DOHH2 (cell line): Measurements from ENCODE around the gene FGFR3.

Experiments used
- H3F3A ChIP-seq: fragments of 200-600 bp; sonication (generic), shearing (Covaris generic); 2 replicates; pipeline ENCODE4 v1.6.0; 2016; ENCODE audit warnings: antibody characterized with exemption, mild to moderate bottlenecking; ENCODE audit not compliant: control insufficient read depth, insufficient read depth
- H3K27ac ChIP-seq: fragments of 200-600 bp; sonication (generic); 2 replicates; pipeline ENCODE4 v1.5.1; 2014; ENCODE audit warnings: low read depth, mild to moderate bottlenecking, low read length, moderate library complexity
- H3K27me3 ChIP-seq: fragments of 200-600 bp; sonication (generic); 2 replicates; pipeline ENCODE4 v1.6.1; 2014; ENCODE audit warnings: mild to moderate bottlenecking, low read length, mixed read lengths; ENCODE audit not compliant: control insufficient read depth
- H3K36me3 ChIP-seq: fragments of 200-600 bp; sonication (generic); 2 replicates; pipeline ENCODE4 v1.6.1; 2014; ENCODE audit warnings: mild to moderate bottlenecking, low read length, moderate library complexity, mixed read lengths; ENCODE audit not compliant: control insufficient read depth
- H3K4me1 ChIP-seq: fragments of 200-600 bp; sonication (generic); 2 replicates; pipeline ENCODE4 v1.6.1; 2014; ENCODE audit warnings: mild to moderate bottlenecking, low read length, mixed read lengths; ENCODE audit not compliant: control insufficient read depth
- H3K4me2 ChIP-seq: fragments of 200-600 bp; sonication (generic); 2 replicates; pipeline ENCODE4 v1.6.0; 2014; ENCODE audit warnings: mild to moderate bottlenecking, low read length, moderate library complexity
- H3K4me3 ChIP-seq: fragments of 200-600 bp; sonication (generic); 2 replicates; pipeline ENCODE4 v1.5.1; 2014; ENCODE audit warnings: mild to moderate bottlenecking, low read length, mixed read lengths
- H3K79me2 ChIP-seq: fragments of 200-600 bp; sonication (generic); 2 replicates; pipeline ENCODE4 v1.6.1; 2014; ENCODE audit warnings: mild to moderate bottlenecking, low read length, mixed read lengths; ENCODE audit not compliant: control insufficient read depth
- H3K9me2 ChIP-seq: fragments of 200-600 bp; sonication (generic); replicated peaks from 2 replicates; pipeline ENCODE4 v1.6.1; 2014; ENCODE audit warnings: mild to moderate bottlenecking, low read length, mixed read lengths; ENCODE audit not compliant: control insufficient read depth
- H3K9me3 ChIP-seq: fragments of 200-600 bp; sonication (generic); 2 replicates; pipeline ENCODE4 v1.6.1; 2014; ENCODE audit warnings: antibody characterized with exemption, low read length, mixed read lengths; ENCODE audit not compliant: control insufficient read depth, insufficient read depth
- H4K20me1 ChIP-seq: fragments of 200-600 bp; sonication (generic); 2 replicates; pipeline ENCODE4 v1.6.0; 2014; ENCODE audit warnings: low read depth, mild to moderate bottlenecking, antibody characterized with exemption, low read length, moderate library complexity; ENCODE audit not compliant: control insufficient read depth, insufficient read depth
- EZH2phosphoT487 ChIP-seq: fragments of 200-600 bp; sonication (generic); IDR thresholded peaks from 2 replicates; pipeline ENCODE4 v1.6.1; 2017; ENCODE audit warnings: borderline replicate concordance, mild to moderate bottlenecking, antibody characterized with exemption, low read length, moderate library complexity, mixed read lengths
- TF ChIP-seq, protein P1 (sequence below): fragments of 200-600 bp; sonication (generic); IDR thresholded peaks from one replicate; pipeline ENCODE4 v1.5.1; 2014; ENCODE audit warnings: antibody characterized with exemption, mild to moderate bottlenecking, low read depth, low read length; ENCODE audit not compliant: poor library complexity, severe bottlenecking

The FGFR3 gene

DNA sequence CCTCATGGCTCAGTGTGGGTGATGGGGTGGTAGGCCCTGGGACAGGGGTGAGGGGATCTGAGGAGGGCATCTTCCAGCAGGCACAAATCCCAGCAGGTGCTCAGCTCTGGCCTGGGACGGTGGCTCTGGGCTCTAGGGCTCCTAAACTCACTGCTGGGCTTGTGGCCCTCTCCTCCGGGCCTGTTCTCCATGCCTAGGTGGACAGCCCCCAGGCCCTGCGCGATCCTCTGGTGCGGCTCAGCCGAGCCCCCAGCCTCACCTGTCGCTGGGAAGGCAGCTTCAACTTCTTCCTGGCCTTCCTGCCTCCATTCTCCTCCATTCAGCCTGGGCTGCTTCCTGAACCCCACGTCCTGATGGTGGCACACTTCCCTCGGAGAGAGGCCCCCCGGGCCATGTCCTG lies 19.3 kb upstream of the FGFR3 start:
- Histone ChIP-seq H3K79me2 (no peaks in the 10 kb centered on the region), H3K27ac (no peak overlapping the region), H3F3A (no peaks in the 10 kb centered on the region), H3K4me2 (no peak overlapping the region), H3K9me2 (no peaks in the 10 kb centered on the region), H4K20me1 (no peaks in the 10 kb centered on the region), H3K4me3 (no peak overlapping the region), H3K36me3 (no peaks in the 10 kb centered on the region), H3K9me3 (no peaks in the 10 kb centered on the region), H3K27me3 (peaks cover 13% of the 10 kb centered on the region), H3K4me1 (peaks cover 6% of the 10 kb centered on the region)
- TF ChIP-seq, protein P1, sequence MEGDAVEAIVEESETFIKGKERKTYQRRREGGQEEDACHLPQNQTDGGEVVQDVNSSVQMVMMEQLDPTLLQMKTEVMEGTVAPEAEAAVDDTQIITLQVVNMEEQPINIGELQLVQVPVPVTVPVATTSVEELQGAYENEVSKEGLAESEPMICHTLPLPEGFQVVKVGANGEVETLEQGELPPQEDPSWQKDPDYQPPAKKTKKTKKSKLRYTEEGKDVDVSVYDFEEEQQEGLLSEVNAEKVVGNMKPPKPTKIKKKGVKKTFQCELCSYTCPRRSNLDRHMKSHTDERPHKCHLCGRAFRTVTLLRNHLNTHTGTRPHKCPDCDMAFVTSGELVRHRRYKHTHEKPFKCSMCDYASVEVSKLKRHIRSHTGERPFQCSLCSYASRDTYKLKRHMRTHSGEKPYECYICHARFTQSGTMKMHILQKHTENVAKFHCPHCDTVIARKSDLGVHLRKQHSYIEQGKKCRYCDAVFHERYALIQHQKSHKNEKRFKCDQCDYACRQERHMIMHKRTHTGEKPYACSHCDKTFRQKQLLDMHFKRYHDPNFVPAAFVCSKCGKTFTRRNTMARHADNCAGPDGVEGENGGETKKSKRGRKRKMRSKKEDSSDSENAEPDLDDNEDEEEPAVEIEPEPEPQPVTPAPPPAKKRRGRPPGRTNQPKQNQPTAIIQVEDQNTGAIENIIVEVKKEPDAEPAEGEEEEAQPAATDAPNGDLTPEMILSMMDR: no peak
- TF ChIP-seq EZH2phosphoT487: no peak

DNA sequence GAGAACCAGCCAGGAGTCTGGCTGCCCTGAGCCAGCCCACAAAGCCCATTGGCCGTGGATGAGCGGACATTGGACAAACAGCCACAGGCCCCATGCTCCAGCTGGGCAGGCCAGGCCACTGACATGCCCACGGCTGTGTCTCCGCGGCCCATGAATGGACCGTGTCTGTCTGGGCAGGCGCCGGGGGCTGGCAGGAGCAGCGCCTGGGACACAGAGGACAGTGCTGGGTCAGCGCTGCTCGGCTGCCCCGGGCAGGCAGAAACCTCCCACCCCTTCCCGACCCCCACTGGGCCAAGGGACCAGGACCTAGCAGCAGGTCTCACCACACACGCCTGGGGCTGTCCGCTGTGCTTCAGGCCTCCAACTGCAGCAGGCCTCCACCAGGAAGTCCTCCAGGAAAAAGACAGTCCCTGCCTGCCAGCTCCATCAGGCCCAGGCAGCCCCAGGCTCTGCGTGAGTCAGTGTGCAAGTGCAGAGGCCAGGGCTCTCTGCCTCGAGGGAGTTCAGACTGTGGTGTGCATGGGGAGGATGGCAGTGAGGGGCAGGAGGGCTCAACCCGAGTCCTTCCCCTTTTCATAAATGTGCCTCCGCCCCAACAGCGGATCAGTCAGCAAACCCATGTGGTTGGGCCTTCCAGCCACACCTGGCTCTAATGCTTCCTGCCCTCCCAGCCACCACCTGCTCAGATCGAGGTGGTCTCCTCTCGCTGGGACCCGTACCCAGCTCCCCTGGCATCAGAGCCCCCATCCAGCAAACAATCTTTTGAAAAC lies 17.2 kb upstream of the FGFR3 start:
- no peak overlapping the region for H3K27ac ChIP-seq
- TF ChIP-seq, protein P1: no peak
- no peak for TF ChIP-seq EZH2phosphoT487
- H3K4me1 ChIP-seq: no peaks in the 10 kb centered on the region; the same call in 1 of the 2 replicates
- no peaks in the 10 kb centered on the region for H4K20me1 ChIP-seq
- H3F3A ChIP-seq: no peaks in the 10 kb centered on the region
- no peak overlapping the region for H3K4me3 ChIP-seq
- no peaks in the 10 kb centered on the region for H3K36me3 ChIP-seq
- H3K79me2 ChIP-seq: no peaks in the 10 kb centered on the region
- H3K4me2 ChIP-seq: no peak overlapping the region
- H3K9me2 ChIP-seq: no peaks in the 10 kb centered on the region
- no peaks in the 10 kb centered on the region for H3K9me3 ChIP-seq
- 0 out of 2 replicates have a peak, but pooled peaks cover 2% of the 10 kb centered on the region for H3K27me3 ChIP-seq

DNA sequence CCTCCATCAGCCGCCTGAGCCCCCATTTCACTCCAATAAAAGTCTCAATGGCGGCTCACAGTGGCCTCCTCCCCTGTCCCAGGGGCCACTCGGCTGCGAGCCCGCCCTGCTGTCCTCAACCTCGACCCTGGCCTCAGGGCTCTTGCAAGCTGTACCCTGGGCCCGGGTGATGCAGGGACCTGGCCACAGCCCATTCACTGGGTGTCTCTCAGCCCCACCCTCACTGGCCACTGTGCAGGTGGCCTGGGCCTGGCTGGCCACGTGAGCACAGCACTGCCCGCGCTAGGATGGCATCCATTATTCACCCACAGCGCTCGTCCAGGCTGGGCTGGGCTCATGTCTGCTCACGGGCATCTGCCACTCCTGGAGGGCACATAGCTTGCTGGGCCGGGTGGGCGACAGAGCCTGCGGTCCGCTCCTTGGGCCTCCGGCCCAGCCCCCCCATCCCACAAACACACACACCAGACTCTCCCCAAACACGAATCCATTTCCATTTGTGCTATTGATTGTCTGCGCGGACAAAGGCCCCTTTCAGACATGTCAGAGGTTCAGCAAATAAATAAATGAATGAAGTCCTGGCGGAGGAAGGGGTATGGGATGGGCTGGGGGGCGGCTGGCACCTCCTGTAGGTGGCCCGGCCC lies 16.5 kb upstream of the FGFR3 start:
- 0 out of 2 replicates have a peak, but pooled peaks cover 2% of the 10 kb centered on the region for H3K27me3 ChIP-seq
- no peaks in the 10 kb centered on the region for H4K20me1 ChIP-seq
- no peaks in the 10 kb centered on the region for H3K79me2 ChIP-seq
- H3K27ac ChIP-seq: no peak overlapping the region
- no peaks in the 10 kb centered on the region; the same call in 1 of the 2 replicates for H3K4me1 ChIP-seq
- no peak overlapping the region for H3K4me3 ChIP-seq
- TF ChIP-seq, protein P1: no peak
- no peak for TF ChIP-seq EZH2phosphoT487
- H3K9me3 ChIP-seq: no peaks in the 10 kb centered on the region
- H3K4me2 ChIP-seq: no peak overlapping the region
- H3F3A ChIP-seq: no peaks in the 10 kb centered on the region
- no peaks in the 10 kb centered on the region for H3K9me2 ChIP-seq
- H3K36me3 ChIP-seq: no peaks in the 10 kb centered on the region
